Measurements from ENCODE around the gene DPP4. TPM values are rescaled to one million over a fixed set of nuclear protein-coding genes. Genes with fewer than 3 reads are reported as not detected.

Gene DPP4
- total and polyA plus RNA-seq, 2 experiments from 2014 or later, result 0.09 TPM; not detected in 1

GRCh38 chr2:162000431-162000830, 73.6 kb downstream of the DPP4 start:
- H3K36me3 ChIP-seq, result no peaks in the 10 kb centered on the region
- no peak for DNase-seq (ENCODE audit: low read depth in 1 of 2, low spot score in 1 of 2)
- H3K27me3 ChIP-seq, result no peaks in the 10 kb centered on the region
- TF ChIP-seq CTCF (IDR thresholded peaks at IDR 0.05; ENCODE audit: low read depth, low read length), result no peak
- no peaks in the 10 kb centered on the region for H3K4me1 ChIP-seq (ENCODE audit: low read depth)
- no peak overlapping the region for H3K4me3 ChIP-seq
- no peak overlapping the region for H3K27ac ChIP-seq
- no peaks in the 10 kb centered on the region for H3K9me3 ChIP-seq (ENCODE audit: low read depth)

GRCh38 chr2:161999321-161999720, 74.7 kb downstream of the DPP4 start:
- DNase-seq (ENCODE audit: low read depth in 1 of 2, low spot score in 1 of 2), result no peak
- Histone ChIP-seq H3K4me1 (ENCODE audit: low read depth) (no peaks in the 10 kb centered on the region), H3K4me3 (no peak overlapping the region), H3K9me3 (ENCODE audit: low read depth) (no peaks in the 10 kb centered on the region), H3K27me3 (no peaks in the 10 kb centered on the region), H3K27ac (no peak overlapping the region), H3K36me3 (no peaks in the 10 kb centered on the region)
- no peak for TF ChIP-seq CTCF (IDR thresholded peaks at IDR 0.05; ENCODE audit: low read depth, low read length)

- H3K4me1 ChIP-seq (ENCODE audit: low read depth), result no peaks in the 10 kb centered on the region
- H3K27me3 ChIP-seq, result no peaks in the 10 kb centered on the region
- TF ChIP-seq CTCF (IDR thresholded peaks at IDR 0.05; ENCODE audit: low read depth, low read length), result no peak
- H3K27ac ChIP-seq, result no peak overlapping the region
- DNase-seq (ENCODE audit: low read depth in 1 of 2, low spot score in 1 of 2), result no peak
- no peak overlapping the region for H3K4me3 ChIP-seq
- H3K36me3 ChIP-seq, result no peaks in the 10 kb centered on the region
- H3K9me3 ChIP-seq (ENCODE audit: low read depth), result no peaks in the 10 kb centered on the region
These were observed 75.2 kb downstream of the DPP4 start for GRCh38 chr2:161998857-161999256.

DNA sequence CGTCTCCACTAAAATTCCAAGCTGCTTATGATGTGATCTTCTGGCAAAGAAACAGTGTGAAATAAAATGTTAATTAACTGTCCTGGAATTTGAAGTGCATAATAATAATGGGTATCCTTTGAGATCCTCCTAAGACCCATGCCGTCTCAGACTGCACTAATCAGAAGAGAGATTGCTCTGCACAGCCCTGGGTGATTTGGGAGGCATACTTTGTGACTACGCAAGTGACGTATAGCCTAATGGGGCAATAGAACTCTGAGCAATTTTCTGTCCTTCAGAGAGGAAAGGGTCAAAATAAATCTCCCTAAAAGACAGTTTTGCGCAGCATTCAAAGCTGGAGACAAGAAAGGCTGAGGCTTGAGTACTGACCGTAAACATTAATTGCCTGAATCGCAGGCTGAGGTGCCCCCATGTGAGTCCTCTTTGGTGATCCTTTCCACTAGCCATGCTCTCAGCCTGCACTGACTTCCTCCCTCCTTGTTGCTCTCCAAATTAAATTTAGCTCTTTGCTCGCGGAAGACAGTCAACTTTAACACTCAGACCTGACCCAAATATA, 76.0 kb downstream of the DPP4 start:
- Histone ChIP-seq H3K27ac (no peak overlapping the region), H3K4me1 (ENCODE audit: low read depth) (no peaks in the 10 kb centered on the region), H3K36me3 (no peaks in the 10 kb centered on the region), H3K4me3 (no peak overlapping the region), H3K27me3 (no peaks in the 10 kb centered on the region), H3K9me3 (ENCODE audit: low read depth) (no peaks in the 10 kb centered on the region)
- no peak for DNase-seq (ENCODE audit: low read depth in 1 of 2, low spot score in 1 of 2)
- no peak for TF ChIP-seq CTCF (IDR thresholded peaks at IDR 0.05; ENCODE audit: low read depth, low read length)

GRCh38 chr2:161995553-161996016, 78.4 kb downstream of the DPP4 start:
- Histone ChIP-seq H3K4me1 (ENCODE audit: low read depth) (no peaks in the 10 kb centered on the region), H3K9me3 (ENCODE audit: low read depth) (no peaks in the 10 kb centered on the region), H3K36me3 (no peaks in the 10 kb centered on the region), H3K27ac (no peak overlapping the region), H3K27me3 (no peaks in the 10 kb centered on the region), H3K4me3 (no peak overlapping the region)
- TF ChIP-seq CTCF (IDR thresholded peaks at IDR 0.05; ENCODE audit: low read depth, low read length), result no peak
- no peak for DNase-seq (ENCODE audit: low read depth in 1 of 2, low spot score in 1 of 2)
